ENCODE measurements around the gene ANP32B. TPM values are rescaled to one million over a fixed set of nuclear protein-coding genes. Genes with fewer than 3 reads are reported as not detected.
A peak's percentile ranks its signal among the peaks of the same experiment; 100 is the strongest.

ANP32B gene
- total RNA-seq, 2 experiments from 2014 or later: 32.1 to 389 TPM

- ChIA-PET POLR2A (interaction anchor here (0.5 to 4.5 kb wide), 14 partner anchors 9 to 122 kb away, joined by 3 to 39 read pairs (median 4); partner anchors contain the start of genes NANS and TRMO), CTCF (ENCODE audit: unreplicated experiment) (interaction anchor here (0.7 to 1.2 kb wide), 4 partner anchors 17 to 57 kb away, joined by 3 to 5 read pairs (median 4); partner anchors contain the start of gene TRMO)
- Histone ChIP-seq H3K36me3 (ENCODE audit: insufficient read depth, low read length) (peaks cover 8% of the 10 kb centered on the region; the same call in 1 of the 2 replicates), H3K9me3 (ENCODE audit: low read length) (no peaks in the 10 kb centered on the region), H3K27ac (ENCODE audit: low read depth, low read length, poor library complexity, severe bottlenecking) (peak overlapping the region; percentile 84), H3K4me3 (ENCODE audit: low read depth, low read length, poor library complexity, severe bottlenecking) (no peak overlapping the region), H4K20me1 (ENCODE audit: insufficient read depth, low read length) (no peaks in the 10 kb centered on the region), H2AFZ (ENCODE audit: low read length) (peak overlapping the region; percentile 20; the same call in 1 of the 2 replicates), H3K79me2 (ENCODE audit: insufficient read depth, low read depth, low read length) (peaks cover 28% of the 10 kb centered on the region), H3K9me2 (ENCODE audit: insufficient read depth, low read length) (no peaks in the 10 kb centered on the region), H3K4me1 (ENCODE audit: insufficient read depth, low read length, poor library complexity, severe bottlenecking) (peaks cover 36% of the 10 kb centered on the region), H3K4me2 (ENCODE audit: low read length) (peak overlapping the region; percentile 87)
- BruUV-seq (replicated peaks): no TSS peak
- intact Hi-C loops (cut with micrococcal nuclease; ENCODE audit: unreplicated experiment): no loop called here
- no peak; the same call in 1 of the 2 replicates for TF ChIP-seq CTCF (conservative IDR thresholded peaks at IDR 0.05; ENCODE audit: low read length)
- TF ChIP-seq EZH2phosphoT487 (IDR thresholded peaks at IDR 0.05; ENCODE audit: borderline replicate concordance, low read depth, low read length): no peak
- DNase-seq (ENCODE audit: low spot score): peak; percentile 57
These were observed 3.2 kb upstream of the ANP32B start for GRCh38 chr9:97979788-97980478.

- POLR2A ChIA-PET: interaction anchor here (0.5 to 4.5 kb wide), 10 partner anchors 9 to 121 kb away, joined by 3 to 39 read pairs (median 4); partner anchors contain the start of gene NANS
These were observed 2.7 kb upstream of the ANP32B start for GRCh38 chr9:97980479-97980803.

More at GRCh38 chr9:97980479-97980803, 2.7 kb upstream of the ANP32B start:
- Histone ChIP-seq H3K27ac (ENCODE audit: low read depth, low read length, poor library complexity, severe bottlenecking) (peak overlapping the region; percentile 84), H4K20me1 (ENCODE audit: insufficient read depth, low read length) (no peaks in the 10 kb centered on the region), H3K36me3 (ENCODE audit: insufficient read depth, low read length) (peaks cover 12% of the 10 kb centered on the region; the same call in 1 of the 2 replicates), H3K4me1 (ENCODE audit: insufficient read depth, low read length, poor library complexity, severe bottlenecking) (peaks cover 41% of the 10 kb centered on the region), H3K9me3 (ENCODE audit: low read length) (no peaks in the 10 kb centered on the region), H3K4me3 (ENCODE audit: low read depth, low read length, poor library complexity, severe bottlenecking) (no peak overlapping the region), H2AFZ (ENCODE audit: low read length) (peak overlapping the region; percentile 20; the same call in 1 of the 2 replicates), H3K4me2 (ENCODE audit: low read length) (peak overlapping the region; percentile 87), H3K9me2 (ENCODE audit: insufficient read depth, low read length) (no peaks in the 10 kb centered on the region), H3K79me2 (ENCODE audit: insufficient read depth, low read depth, low read length) (peaks cover 33% of the 10 kb centered on the region)
- CTCF ChIA-PET (ENCODE audit: unreplicated experiment): interaction anchor here (0.7 to 1.2 kb wide), 3 partner anchors 17 to 46 kb away, joined by 3 to 5 read pairs (median 3); no protein-coding TSS in a partner anchor
- intact Hi-C loops (cut with micrococcal nuclease; ENCODE audit: unreplicated experiment): no loop called here
- BruUV-seq (replicated peaks): no TSS peak
- DNase-seq (ENCODE audit: low spot score): no peak
- no peak for TF ChIP-seq EZH2phosphoT487 (IDR thresholded peaks at IDR 0.05; ENCODE audit: borderline replicate concordance, low read depth, low read length)
- TF ChIP-seq CTCF (conservative IDR thresholded peaks at IDR 0.05; ENCODE audit: low read length): no peak

Data from OCI-LY7 (cell line).